AG04450 (cell line): ENCODE data around the gene ZCCHC9. TPM values are rescaled to one million over a fixed set of nuclear protein-coding genes. Genes with fewer than 3 reads are reported as not detected.

Experiments
- CTCF ChIA-PET: fragments of 300-600, 350-600 bp; formaldehyde crosslinking; extraction: SDS; loops from one replicate; lab custom pipeline; 2022; ENCODE audit warnings: antibody characterized with exemption, inconsistent platforms; lab: Charles Lee
- POLR2A ChIA-PET: fragments of 350-600 bp; formaldehyde crosslinking; extraction: SDS; loops from one replicate; lab custom pipeline; 2021; ENCODE audit warnings: antibody characterized with exemption, inconsistent platforms; lab: Yijun Ruan, JAX
- DNase-seq: peaks from one replicate; pipeline ENCODE4 v3.0.0-alpha.2; 2011; ENCODE audit warnings: low read depth, low spot score
- H3K27ac ChIP-seq: one replicate; pipeline ENCODE4 v1.5.1; 2012; ENCODE audit warnings: low read depth, low read length, control low read depth
- H3K27me3 ChIP-seq: one replicate; pipeline ENCODE4 v1.6.0; 2012; ENCODE audit warnings: low read length; ENCODE audit not compliant: control insufficient read depth, insufficient read depth
- H3K4me3 ChIP-seq: 2 replicates; pipeline ENCODE4 v1.5.1; 2011; ENCODE audit warnings: mild to moderate bottlenecking, low read depth, low read length, control low read depth
- H3K9me3 ChIP-seq: 2 replicates; pipeline ENCODE4 v1.5.1; 2012; ENCODE audit warnings: low read length; ENCODE audit not compliant: control insufficient read depth, insufficient read depth
- CTCF ChIP-seq: IDR thresholded peaks from 2 replicates; pipeline ENCODE4 v1.5.1; 2011; ENCODE audit warnings: low read depth, low read length, control low read depth, inconsistent platforms
- polyA plus RNA-seq: library from polyadenylated mRNA; depleted of rRNA; stranded (reverse); fragments of >200 nt; gene quantifications from 2 replicates; pipeline ENCODE4 v1.2.3, GENCODE V29; 2011

Gene ZCCHC9
- polyA plus RNA-seq, 1 experiment = 35.4 TPM

DNA sequence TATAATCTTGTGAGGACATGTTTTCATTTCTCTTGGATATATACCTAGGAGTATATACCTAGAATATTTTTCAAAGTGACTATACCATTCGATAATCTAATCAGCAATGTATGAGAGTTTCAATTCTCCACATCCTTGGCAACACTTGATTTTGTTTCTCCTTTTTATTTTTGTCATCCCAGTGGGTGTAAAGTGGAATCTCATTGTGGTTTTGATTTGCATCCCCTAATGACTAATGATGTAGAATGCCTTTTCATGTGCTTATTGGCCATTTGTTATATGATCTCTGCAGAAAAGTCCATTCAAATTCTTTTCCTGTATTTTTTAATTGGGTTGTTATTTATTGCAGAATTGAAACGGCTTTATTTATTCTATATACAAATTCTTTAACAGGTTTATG is 15.2 kb downstream of the ZCCHC9 start:
- H3K4me3 ChIP-seq = no peak overlapping the region
- no peaks in the 10 kb centered on the region for H3K9me3 ChIP-seq
- H3K27ac ChIP-seq = no peak overlapping the region
- ChIA-PET POLR2A (no interaction called here), CTCF (no interaction called here)
- H3K27me3 ChIP-seq = no peaks in the 10 kb centered on the region
- DNase-seq = no peak
- TF ChIP-seq CTCF = no peak

GRCh38 chr5:81317536-81317935 is 16.1 kb downstream of the ZCCHC9 start:
- no peaks in the 10 kb centered on the region for H3K27me3 ChIP-seq
- no peak overlapping the region for H3K4me3 ChIP-seq
- no peak for TF ChIP-seq CTCF
- no peak overlapping the region for H3K27ac ChIP-seq
- ChIA-PET POLR2A (no interaction called here), CTCF (no interaction called here)
- DNase-seq = no peak
- H3K9me3 ChIP-seq = no peaks in the 10 kb centered on the region

- no peak for TF ChIP-seq CTCF
- Histone ChIP-seq H3K27me3 (peaks cover 3% of the 10 kb centered on the region), H3K27ac (no peak overlapping the region), H3K4me3 (no peak overlapping the region), H3K9me3 (no peaks in the 10 kb centered on the region)
- no peak for DNase-seq
- ChIA-PET CTCF (interaction anchor here (0.6 kb wide), 1 partner anchor 486 kb away, joined by 3 read pairs; no protein-coding TSS in a partner anchor), POLR2A (no interaction called here)
These were observed 25.2 kb downstream of the ZCCHC9 start for GRCh38 chr5:81326554-81326953.

- ChIA-PET CTCF (no interaction called here), POLR2A (no interaction called here)
- Histone ChIP-seq H3K9me3 (no peaks in the 10 kb centered on the region), H3K27ac (no peak overlapping the region), H3K27me3 (peaks cover 3% of the 10 kb centered on the region), H3K4me3 (no peak overlapping the region)
- TF ChIP-seq CTCF = no peak
- DNase-seq = no peak
These were observed 33.1 kb downstream of the ZCCHC9 start for GRCh38 chr5:81334304-81335061.

- ChIA-PET CTCF (no interaction called here), POLR2A (no interaction called here)
- no peak for DNase-seq
- no peak for TF ChIP-seq CTCF
- no peak overlapping the region for H3K27ac ChIP-seq
- H3K27me3 ChIP-seq = peaks cover 3% of the 10 kb centered on the region
- H3K9me3 ChIP-seq = no peaks in the 10 kb centered on the region
- no peak overlapping the region for H3K4me3 ChIP-seq
These were observed 34.6 kb downstream of the ZCCHC9 start for GRCh38 chr5:81335946-81336345.
